GM04503 (cell line): ENCODE results near the gene FXR1.
A peak's percentile ranks its signal among the peaks of the same experiment; 100 is the strongest.
"Not testable (repeated sequence)": the region's sequence is repeated elsewhere in the genome, so short reads cannot be mapped to it uniquely, and the experiment has no call there.

Source experiments
- DNase-seq: peaks from one replicate; pipeline ENCODE4 v3.0.0-alpha.2; 2012; ENCODE audit warnings: low read depth

FXR1 gene

DNA sequence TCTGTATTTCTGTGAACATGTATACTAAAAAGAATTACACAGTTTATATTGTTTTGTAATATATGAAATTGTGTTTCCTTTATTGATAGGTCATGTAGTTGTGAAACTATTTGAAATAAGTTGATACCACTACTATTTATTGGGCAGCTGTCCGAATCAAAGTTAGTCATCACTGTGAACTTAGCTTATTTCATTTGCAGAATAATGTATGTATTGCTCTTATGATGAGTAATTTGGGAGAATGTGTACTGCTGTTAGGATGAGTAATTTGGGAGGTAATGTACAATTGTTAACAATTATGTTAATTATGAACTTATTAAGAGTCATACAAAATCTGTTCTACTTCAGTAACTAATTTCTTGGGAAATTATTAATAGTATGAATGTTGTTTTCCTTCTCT is 22.2 kb downstream of the FXR1 start:
- DNase-seq: no peak

DNA sequence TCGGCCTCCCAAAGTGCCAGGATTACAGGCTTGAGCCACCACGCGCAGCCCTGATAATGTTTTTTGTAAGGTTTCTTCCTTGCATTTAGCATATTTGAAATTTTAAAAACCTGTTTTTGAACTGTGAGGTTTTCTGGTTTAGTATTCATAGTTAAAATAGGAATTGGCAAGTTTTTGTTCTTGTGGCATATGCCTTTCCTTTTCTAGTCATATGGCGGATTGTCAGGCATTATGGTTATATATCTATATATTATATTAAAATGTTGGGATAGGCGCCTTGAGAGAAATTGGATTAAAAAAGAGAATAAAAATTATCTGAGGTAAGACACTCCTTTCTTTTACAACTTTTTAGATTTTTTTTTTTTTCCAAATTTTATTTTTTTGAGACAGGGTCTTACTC is 28.4 kb downstream of the FXR1 start:
- no peak for DNase-seq

DNA sequence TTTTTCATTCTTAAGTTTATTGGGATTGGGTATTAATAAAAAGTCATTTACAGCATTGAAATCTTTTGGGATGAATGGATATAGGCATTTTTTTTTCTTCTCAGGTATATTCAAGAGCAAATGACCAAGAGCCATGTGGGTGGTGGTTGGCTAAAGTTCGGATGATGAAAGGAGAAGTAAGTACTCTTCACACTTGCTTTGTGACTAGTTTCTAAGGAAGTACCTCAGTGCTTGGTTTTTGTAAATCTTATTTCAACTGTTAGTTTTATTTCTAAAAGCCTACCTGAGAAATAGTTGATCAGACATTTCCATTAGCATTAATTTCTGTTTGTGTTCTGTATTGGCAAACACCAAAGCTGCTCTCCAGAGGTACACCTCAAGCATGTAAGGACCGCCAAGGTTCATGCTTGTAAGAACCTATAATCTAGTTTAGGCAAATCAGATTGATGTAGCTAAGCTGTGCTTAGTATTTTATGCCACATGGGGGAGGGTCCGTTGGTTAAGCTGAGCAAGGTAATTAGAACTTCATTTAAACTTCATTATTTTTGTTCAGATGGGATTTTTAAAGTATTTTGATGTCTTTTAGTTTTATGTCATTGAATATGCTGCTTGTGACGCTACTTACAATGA is 35.4 kb downstream of the FXR1 start:
- no peak for DNase-seq

DNA sequence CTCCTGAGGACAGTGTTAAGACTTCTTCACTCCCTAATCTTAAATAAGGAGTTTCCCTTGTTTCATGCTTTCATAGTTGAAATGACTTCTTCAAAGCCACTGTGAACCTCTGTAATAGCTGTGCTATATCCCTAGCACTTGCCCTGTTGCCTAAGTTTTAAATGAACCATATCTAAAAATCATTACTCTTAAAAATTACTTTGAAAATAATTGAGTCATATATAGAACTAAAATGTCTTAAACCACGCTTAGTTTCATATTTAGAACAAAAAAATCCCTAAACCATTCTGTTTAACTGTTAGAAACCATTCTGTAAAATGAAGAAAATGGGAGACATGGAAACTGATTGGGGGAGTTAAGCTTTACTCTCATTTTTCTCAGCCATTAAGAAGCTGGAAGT is 47.2 kb downstream of the FXR1 start:
- DNase-seq: no peak

DNA sequence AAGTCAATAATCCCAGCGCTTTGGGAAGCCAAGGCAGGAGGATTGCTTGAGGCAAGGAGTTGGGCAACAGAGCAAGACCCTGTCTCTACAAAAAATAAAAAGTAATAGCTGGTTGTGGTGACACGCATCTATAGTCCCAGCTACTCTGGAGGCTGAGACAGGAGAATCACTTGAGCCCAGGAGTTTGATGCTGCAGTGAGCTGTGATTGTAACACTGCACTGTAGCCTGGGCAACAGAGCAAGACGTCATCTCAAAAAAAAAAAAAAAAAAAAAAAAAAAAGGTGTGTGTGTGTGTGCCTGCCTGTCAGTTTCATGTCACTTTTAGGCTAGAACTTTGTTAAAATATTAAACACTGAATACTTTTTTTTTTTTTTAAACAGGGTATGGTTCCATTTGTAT is 48.6 kb downstream of the FXR1 start:
- DNase-seq: no peak

DNA sequence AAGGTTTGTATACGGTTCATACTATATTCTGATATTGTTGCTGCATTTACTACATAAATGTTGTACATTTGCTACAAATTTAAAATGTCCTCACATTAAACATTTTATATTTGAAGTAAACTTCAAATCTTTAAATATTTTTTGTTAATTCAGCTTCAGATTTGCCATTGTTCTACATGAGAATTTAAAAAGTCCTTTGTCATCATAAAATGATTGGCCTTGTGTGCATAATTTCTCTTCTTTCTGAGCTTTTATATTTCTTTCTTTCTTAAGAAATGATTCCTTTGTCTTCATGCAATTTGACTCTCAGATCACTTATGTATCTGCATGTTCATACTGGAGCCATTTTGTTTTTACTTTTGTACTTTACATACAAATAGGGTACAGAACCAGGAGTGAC is 49.1 kb downstream of the FXR1 start:
- DNase-seq: no peak

DNA sequence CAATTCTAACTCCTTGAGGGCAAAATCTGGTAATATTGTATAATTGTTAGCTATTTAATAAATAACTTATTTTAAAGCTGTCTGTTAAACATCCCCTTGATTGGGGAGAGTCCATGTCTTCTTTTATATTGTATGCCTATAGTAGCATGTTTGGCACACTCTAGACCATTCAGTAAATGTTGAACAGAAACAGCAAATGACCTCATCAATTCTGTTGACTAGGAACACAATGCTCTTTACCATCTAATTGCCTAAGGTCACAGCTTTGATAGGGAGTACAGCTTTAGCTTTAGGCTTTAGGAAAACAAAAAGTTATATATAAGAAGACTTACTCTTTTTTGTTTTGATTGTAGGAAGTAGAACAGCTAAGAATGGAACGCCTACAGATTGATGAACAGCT is 50.1 kb downstream of the FXR1 start:
- DNase-seq: no peak

DNA sequence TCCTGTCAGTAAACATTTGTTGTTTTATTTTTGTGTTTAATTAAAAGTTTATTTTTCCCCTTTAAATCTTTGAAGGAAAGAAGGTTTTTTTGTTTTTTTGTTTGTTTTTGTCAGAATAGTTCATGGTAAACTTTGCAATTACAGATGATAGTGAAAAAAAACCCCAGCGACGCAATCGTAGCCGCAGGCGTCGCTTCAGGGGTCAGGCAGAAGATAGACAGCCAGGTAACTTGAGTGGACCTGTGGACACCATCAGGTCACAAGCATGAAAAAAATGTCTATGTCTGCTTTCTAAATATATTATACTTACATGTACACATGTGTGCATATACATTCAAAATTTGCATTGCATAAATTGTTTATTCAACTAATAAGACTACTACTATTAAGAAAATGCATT is 58.5 kb downstream of the FXR1 start:
- no peak for DNase-seq

DNA sequence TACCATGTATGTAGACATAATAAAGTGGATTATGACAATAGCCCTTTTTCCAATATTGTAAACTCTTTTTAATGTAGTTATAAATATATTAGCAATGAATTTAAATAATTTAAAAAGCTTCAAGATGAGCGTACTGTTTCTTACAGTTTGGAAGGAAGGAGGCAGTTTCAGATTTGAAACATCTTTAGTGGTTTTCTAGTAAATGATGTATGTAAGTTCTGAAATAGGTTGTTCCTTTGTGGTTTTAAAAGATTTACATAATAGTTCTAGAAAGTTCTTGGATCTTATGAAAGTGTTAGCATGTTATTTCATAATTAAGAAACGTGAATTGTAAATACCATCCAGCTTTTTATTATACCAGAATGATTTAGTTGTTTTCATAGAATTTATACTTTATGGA is 61.1 kb downstream of the FXR1 start:
- no peak for DNase-seq

DNA sequence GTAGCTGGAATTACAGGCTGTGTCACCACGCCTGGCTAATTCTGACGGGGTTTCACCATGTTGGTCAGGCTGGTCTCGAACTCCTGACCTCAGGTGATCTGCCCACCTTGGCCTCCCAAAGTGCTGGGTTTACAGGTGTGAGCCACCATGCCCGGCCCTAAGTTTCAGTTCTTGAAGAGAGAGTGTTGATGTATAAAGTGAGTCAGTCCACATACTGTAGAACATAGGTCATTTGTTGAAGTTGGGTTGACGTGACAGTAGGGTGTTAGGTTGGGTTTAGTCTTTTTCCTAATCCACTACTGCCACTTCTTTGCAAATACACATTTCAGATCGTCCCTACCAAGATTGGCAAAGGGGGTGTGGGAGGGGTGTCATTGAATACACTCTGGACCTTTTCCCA is 61.8 kb downstream of the FXR1 start:
- no peak for DNase-seq

DNA sequence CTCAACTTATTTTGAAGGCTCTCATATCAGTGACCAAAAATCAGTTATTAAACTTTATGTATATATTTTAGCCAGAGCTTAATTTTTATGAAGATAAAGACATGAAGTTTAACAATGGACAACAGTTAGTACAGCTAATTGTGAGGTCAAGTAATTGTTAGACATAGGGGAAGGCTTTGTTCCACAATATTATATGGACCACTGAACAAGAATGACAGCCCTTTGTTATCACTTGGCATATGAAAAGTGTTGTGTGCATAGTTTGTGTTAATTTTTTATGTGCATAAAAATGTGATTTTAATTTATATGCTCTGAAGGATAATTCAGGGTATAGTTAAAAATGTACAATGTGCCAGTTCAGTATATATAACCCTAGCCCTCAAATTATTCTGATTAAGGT is 65.0 kb downstream of the FXR1 start:
- DNase-seq: no peak

DNA sequence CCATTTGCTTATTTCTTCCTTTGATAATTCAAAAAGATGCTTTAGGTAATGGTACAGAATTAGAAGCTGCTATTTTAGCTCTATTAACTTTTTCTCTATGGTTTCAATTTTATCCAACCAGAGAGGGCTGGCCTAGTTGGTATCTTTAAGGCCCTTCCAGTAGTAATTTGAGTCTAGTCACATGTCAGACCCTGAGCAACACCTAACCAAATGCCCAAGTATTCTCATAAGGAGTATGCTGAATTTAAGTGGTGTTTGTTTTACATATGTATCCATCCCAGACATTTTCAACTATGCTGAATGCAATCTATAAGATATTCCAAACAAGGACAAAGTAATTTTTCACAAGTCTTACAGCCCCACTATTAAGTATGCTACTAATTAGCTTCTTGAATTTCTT is 67.5 kb downstream of the FXR1 start:
- DNase-seq: no peak

DNA sequence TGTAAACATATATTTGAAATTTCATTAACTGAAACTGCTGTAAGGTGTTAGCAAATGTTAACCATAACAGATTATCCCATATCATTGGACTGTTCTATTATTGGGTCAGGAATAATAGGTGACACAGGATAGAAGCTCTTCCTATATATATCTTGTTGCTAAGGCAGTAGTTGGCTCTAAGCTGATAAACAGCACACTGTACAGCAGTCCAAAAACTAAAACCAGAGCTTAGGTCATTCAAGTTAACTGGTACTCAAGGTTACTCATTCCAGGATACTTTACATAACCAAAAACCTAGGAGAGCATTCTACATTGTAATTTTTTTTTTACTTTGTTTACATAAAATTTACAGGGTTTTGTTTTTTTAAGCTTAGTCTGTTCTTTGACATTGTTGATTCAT is 68.1 kb downstream of the FXR1 start:
- DNase-seq: peak; percentile 18

DNA sequence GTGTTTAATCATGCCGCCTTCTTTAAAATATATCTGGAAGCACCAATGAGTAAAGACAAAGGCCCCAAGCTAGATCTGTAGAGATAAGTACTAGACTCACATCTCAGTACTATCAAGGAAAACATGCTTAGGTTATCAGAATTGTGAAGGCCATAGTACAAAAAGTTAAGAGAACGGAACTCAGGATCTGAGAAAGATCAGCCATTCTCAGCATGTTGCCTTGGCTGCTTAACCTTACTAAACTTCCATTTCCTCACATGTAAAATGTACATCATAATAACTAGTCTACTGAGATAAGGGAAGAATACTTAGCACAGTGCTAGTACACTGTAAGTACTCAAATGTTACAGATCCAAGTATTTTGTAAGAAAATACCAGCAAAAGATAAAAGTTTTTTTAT is 69.4 kb downstream of the FXR1 start:
- no peak for DNase-seq

DNA sequence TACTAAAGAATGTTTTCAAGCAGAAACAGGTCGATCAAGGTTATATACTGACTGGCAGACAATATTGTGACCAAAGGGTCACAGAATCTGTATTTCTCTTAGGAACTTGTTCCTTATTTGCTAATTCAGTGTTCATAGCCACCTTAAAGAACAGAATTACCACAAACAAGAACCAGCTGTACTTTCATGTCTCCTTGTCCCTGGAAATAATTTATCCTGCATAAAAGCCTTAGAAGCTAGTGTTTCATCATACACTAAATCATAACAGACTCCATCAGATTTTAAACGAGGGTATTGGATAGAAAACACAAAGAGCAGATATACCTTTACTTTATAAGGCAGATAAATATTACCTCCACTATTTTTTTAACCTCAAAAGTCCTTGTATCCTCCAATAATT is 70.7 kb downstream of the FXR1 start:
- no peak for DNase-seq

DNA sequence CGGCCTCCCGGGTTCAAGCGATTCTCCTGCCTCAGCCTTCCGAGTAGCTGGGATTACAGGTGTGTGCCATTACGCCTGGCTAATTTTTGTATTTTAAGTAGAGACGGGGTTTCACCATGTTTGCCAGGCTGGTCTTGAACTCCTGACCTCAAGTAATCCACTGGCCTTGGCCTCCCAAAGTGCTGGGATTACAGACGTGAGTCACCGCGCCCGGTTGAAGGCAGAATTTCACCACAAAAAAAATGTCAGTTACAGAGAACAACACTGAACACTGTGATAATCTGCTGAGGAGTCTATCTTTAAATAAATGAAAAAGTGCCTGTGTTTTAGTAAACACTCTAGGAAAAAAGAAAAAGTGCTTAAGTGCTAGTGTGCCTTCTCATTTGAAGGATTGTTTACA is 73.9 kb downstream of the FXR1 start:
- DNase-seq: not testable (repeated sequence)

DNA sequence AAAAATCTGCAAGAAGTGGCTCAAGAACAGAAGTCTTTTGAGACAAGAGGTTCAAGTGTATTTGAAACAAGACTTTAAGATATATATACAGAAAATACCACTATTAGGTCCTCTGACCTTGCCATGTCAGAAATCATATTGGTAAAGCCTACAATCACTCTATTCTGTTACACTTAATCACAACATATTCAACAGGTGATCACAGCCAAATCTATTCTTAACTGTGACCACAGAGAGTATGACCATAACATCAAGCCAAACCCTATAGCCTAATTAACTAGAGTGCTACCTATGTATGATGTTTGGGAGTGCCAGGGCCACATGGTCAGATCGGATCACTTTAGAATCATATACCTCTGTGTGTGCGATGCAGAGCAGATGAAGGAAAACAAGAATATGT is 74.9 kb downstream of the FXR1 start:
- DNase-seq: no peak

DNA sequence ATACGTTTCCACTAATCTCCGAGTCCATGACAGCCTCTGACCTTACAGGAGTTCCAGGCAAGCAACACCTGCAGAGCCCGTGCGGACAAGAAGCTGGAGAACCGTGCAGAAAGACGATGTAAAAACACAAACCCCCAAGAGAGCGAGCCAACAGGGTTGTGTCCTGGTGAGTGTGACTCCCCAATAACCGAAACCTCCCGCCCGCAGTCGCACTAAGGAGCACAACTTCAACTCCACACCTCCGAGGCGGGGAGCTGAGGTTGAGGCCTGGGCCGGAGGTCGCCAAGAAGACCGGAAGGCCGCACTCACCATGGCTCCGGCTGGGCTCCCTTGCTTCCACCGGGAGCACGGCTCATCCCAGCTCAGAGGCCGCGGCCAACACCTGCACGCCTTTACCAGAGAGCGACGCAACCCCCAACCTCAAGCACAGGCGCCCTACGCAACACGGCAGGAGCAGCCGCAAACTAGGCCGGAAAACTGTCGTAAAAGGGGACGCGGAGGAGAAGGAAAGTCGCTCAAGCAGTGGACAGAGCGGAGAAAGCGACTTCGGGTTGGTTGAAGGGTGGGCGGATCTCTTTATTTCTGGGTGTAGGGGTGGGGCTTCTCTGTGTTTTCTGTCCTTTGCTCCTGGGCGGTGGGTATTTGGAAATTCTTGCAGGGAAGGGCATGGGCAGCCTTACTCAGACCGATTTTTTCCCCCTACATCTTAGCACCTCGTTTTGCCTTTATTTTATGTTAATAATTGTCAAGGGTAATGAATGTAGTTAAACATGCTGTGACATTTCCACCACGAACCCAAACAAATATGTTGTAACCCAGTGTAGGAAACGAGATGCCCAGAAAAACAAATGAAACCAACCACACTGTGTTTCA is 77.1 kb downstream of the FXR1 start, which contains the start of gene DNAJC19:
DNAJC19 (minus strand) TSS at position 446 of the 873 bp plus-strand sequence; CDS start at position 312, 134 bp downstream.
- peak; percentile 84 for DNase-seq

DNA sequence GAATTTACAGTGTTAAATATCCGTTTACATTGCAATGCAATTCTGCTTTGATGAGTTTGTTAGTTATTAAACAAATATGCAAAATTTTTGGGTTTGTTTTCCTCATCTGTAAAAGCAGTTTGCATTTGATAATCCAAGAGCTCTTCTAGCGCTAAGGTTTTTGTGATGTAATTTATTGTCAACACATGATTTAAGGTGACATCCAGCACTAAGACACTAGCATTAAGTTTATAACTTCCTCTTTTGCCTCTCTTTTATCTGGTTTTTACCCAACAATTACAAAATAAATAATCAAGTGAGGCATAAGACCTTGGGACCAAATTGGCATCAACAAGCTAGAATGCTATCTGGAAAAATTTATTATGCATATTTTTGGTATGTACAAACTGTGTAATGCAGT is 78.0 kb downstream of the FXR1 start:
- DNase-seq: no peak

DNA sequence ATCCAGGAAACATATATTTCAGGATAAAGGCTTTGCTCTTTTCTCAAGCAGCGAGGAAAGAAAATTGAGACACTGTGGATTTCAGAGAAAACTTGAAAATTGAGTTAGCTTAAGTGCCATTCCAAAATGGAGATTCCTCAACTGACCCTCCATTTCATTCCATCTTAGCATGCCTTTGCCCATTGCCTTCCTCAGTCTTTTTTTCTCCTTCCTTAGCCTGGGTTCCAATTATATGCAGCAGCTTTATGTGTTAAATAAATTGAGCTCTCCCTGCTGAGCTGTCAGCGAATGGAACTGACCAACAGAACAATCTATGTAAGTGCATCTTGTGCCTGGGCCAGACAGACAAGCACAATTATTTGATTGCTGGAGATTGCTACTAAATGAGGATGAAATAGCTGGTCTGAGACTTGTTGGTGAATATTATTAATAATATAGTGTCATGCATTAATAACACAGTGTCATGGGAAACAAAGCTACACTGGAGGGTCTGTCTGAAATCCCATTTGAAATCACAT is 84.0 kb downstream of the FXR1 start:
- DNase-seq: no peak

DNA sequence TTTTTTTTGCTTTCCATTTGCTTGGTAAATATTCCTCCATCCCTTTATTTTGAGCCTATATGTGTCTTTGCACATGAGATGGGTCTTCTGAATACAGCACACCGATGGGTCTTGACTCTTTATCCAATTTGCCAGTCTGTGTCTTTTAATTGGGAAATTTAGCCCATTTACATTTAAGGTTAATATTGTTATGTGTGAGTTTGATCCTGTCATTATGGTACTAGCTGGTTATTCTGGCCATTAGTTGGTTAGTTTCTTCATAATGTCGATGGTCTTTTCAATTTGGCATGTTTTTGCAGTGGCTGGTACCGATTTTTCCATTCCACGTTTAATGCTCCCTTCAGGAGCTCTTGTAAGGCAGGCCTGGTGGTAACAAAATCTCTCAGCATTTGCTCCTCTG is 89.9 kb downstream of the FXR1 start:
- DNase-seq: not testable (repeated sequence)

DNA sequence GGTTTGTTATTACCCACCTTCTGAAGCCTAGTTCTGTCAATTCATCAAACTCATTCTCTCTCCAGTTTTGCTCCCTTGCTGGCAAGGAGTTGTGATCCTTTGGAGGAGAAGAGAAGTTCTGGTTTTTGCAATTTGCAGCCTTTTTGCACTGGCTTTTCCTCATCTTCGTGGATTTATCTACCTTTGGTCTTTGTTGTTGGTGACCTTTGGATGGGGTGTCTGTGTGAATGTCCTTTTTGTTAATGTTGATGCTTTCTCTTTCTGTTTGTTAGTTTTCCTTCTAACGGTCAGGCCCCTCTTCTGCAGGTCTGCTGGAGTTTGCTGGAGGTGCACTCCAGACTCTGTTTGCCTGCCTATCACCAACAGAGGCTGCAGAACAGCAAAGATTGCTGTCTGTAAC is 91.0 kb downstream of the FXR1 start:
- DNase-seq: not testable (repeated sequence)

DNA sequence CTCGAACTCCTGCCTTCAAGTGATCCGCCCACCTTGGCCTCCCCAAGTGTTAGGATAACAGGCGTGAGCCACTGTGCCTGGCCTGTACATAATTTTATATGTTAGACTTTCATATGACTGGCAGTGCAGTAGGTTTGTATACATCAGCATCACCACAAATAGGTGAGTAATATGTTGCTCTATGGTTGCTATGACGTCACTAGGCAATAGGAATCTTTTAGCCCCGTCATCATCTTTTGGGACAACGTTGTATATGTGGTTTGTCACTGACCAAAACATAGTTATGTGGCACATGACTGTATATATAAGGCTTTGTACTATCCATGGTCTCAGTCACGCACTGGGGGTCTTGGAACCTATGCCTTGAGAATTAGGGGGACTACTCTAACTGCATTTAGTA is 94.1 kb downstream of the FXR1 start:
- no peak for DNase-seq

DNA sequence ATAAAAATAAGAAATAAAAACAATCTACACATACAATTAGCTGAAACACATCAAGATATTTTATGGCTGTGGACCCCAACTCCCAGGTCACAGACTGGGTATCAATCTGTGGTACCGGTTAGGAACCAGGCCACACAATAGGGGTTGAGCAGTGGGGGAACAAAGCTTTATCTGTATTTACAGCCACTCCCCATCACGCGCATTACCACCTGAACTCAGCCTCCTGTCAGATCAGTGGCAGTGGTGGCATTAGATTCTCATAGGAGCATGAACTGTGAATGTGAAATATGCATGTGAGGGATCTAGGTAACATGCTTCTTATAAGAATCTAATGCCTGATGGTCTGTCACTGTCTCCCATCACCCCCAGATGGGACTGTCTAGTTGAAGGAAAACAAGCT is 94.8 kb downstream of the FXR1 start:
- DNase-seq: no peak
